Neuronal stem cell (in vitro differentiated cells): ENCODE measurements around the gene CCDC102A.

Experiments used
- DNase-seq: peaks from one replicate; pipeline ENCODE4 v3.0.0-alpha.2; 2013; ENCODE audit warnings: low spot score
- H2AFZ ChIP-seq: one replicate; pipeline ENCODE4 v1.6.1; 2013; ENCODE audit warnings: mild to moderate bottlenecking, low read length, inconsistent platforms
- H2AK5ac ChIP-seq: 2 replicates; pipeline ENCODE4 v1.6.1; 2013; ENCODE audit warnings: low read depth, mild to moderate bottlenecking, inconsistent platforms, low read length, moderate library complexity, mixed read lengths
- H2BK120ac ChIP-seq: 2 replicates; pipeline ENCODE4 v1.6.1; 2013; ENCODE audit warnings: low read depth, mild to moderate bottlenecking, inconsistent platforms, low read length, moderate library complexity, mixed read lengths
- H2BK12ac ChIP-seq: one replicate; pipeline ENCODE4 v1.6.1; 2013; ENCODE audit warnings: low read length, inconsistent platforms
- H2BK15ac ChIP-seq: 2 replicates; pipeline ENCODE4 v1.6.1; 2013; ENCODE audit warnings: mild to moderate bottlenecking, low read length, inconsistent platforms, mixed read lengths
- H2BK5ac ChIP-seq: one replicate; pipeline ENCODE4 v1.6.1; 2013; ENCODE audit warnings: inconsistent platforms, mild to moderate bottlenecking, low read length, moderate library complexity
- H3K14ac ChIP-seq: one replicate; pipeline ENCODE4 v1.6.1; 2013; ENCODE audit warnings: low read length, inconsistent platforms
- H3K18ac ChIP-seq: 2 replicates; pipeline ENCODE4 v1.6.1; 2013; ENCODE audit warnings: low read length, inconsistent platforms
- H3K23ac ChIP-seq: 2 replicates; pipeline ENCODE4 v1.6.1; 2013; ENCODE audit warnings: low read depth, mild to moderate bottlenecking, mixed read lengths, low read length, inconsistent platforms; ENCODE audit not compliant: poor library complexity
- H3K27ac ChIP-seq: replicated peaks from 3 replicates; pipeline ENCODE4 v1.5.1; 2013; ENCODE audit warnings: low read length, inconsistent platforms
- H3K27me3 ChIP-seq, 3 experiments: 2 replicates each; pipeline ENCODE4 v1.6.1; 2013; ENCODE audit warnings: low read length in 3 of 3, mild to moderate bottlenecking in 2 of 3, inconsistent platforms in 1 of 3, low read depth in 1 of 3, mixed read lengths in 1 of 3, moderate library complexity in 1 of 3; ENCODE audit not compliant: control insufficient read depth in 3 of 3, insufficient read depth in 3 of 3
- H3K36me3 ChIP-seq, 2 donors: replicated peaks in 1 of 2; 2 replicates each; pipeline ENCODE4 v1.6.1; 2013; ENCODE audit warnings: low read length in 2 of 2; ENCODE audit not compliant: control insufficient read depth in 2 of 2, insufficient read depth in 2 of 2
- H3K4ac ChIP-seq: 2 replicates; pipeline ENCODE4 v1.6.1; 2013; ENCODE audit warnings: inconsistent platforms, mild to moderate bottlenecking, low read length, moderate library complexity
- H3K4me1 ChIP-seq, 2 donors: 1 replicate in 1 of 2; 2 replicates in 1 of 2; pipeline ENCODE4 v1.6.1; 2013; ENCODE audit warnings: low read length in 2 of 2, low read depth in 1 of 2; ENCODE audit not compliant: control insufficient read depth in 2 of 2, insufficient read depth in 1 of 2
- H3K4me2 ChIP-seq: one replicate; pipeline ENCODE4 v1.6.1; 2013; ENCODE audit warnings: mild to moderate bottlenecking, low read length, inconsistent platforms; ENCODE audit not compliant: insufficient read depth, poor library complexity, severe bottlenecking
- H3K4me3 ChIP-seq, 2 donors: 2 replicates each; pipeline ENCODE4 v1.5.1; 2013; ENCODE audit warnings: low read length in 2 of 2, mild to moderate bottlenecking in 2 of 2, inconsistent platforms in 1 of 2, moderate library complexity in 1 of 2
- H3K79me1 ChIP-seq: one replicate; pipeline ENCODE4 v1.6.1; 2013; ENCODE audit warnings: low read depth, mild to moderate bottlenecking, inconsistent platforms, low read length, moderate library complexity
- H3K9ac ChIP-seq: one replicate; pipeline ENCODE4 v1.6.1; 2013; ENCODE audit warnings: mild to moderate bottlenecking, low read depth, low read length, inconsistent platforms; ENCODE audit not compliant: poor library complexity
- H3K9me3 ChIP-seq, 2 donors: replicated peaks in 1 of 2; 2 replicates each; pipeline versions ENCODE3 to v1.6.1; 2013; ENCODE audit warnings: low read length in 2 of 2, mild to moderate bottlenecking in 2 of 2, inconsistent platforms in 1 of 2, low read depth in 1 of 2, mixed read lengths in 1 of 2, moderate library complexity in 1 of 2; ENCODE audit not compliant: control insufficient read depth in 2 of 2, insufficient read depth in 1 of 2
- H4K8ac ChIP-seq: one replicate; pipeline ENCODE4 v1.6.1; 2013; ENCODE audit warnings: low read depth, mild to moderate bottlenecking, inconsistent platforms, low read length, moderate library complexity
- H4K91ac ChIP-seq: one replicate; pipeline ENCODE4 v1.6.1; 2013; ENCODE audit warnings: low read length, low read depth, mild to moderate bottlenecking, inconsistent platforms; ENCODE audit not compliant: poor library complexity
- WGBS, 2 donors: extraction: QIAGEN DNeasy Blood & Tissue Kit; methylation state at CpG; one replicate each; pipeline ENCODE4 v1.1.7; 2013; ENCODE audit warnings: missing lambda C conversion rate in 2 of 2, mixed read lengths in 1 of 2; ENCODE audit not compliant: insufficient read length in 2 of 2, insufficient replicate concordance in 1 of 2; ENCODE audit errors: extremely low coverage in 2 of 2; 5-methylcytosine and 5-hydroxymethylcytosine counted together

The CCDC102A gene

DNA sequence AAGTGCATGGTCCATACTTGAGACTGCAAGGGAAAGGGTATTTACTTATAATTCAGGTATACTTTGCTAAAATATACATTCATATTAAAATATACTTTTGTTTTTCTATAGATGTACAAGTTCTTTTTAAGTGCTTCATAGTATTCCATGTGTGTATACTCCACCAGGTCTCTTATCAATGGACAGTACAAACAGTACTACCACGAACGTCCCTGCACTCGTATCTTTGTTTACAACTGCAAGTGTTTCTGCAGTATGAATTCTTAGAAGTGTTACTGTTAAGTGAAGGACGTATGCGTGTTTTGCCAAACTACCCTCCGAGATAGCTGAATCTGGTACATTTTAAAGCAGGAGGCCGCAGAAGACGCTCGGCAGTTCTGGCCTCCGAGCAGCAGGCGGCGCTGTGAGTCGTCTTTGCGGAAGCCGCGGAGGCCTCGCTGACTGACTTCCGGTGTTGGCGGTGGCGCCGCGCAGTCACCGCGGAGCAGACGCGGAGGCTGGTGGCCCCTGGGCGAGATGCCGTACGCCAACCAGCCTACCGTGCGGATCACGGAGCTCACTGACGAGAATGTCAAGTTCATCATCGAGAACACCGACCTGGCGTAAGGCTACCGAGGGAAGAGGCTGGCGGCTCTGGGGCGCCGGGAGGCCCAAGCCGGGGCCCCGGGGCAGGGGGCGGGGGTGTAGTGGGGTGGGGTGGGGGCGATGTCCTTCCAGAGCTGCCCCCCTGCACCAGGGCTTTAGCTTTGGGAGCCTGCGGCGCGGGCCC, 74.0 kb downstream of the CCDC102A start, which contains the start of gene POLR2C:
Gene POLR2C (plus strand): TSS at position 471 of the 769 bp plus-strand sequence. CDS start 46 bp downstream, at position 517.
- Histone ChIP-seq H2AK5ac (peak within 1 kb of the TSS; percentile 96), H4K8ac (no peak within 1 kb of the TSS), H3K27ac (no peak within 1 kb of the TSS), H2AFZ (peak within 1 kb of the TSS; percentile 64), H3K27me3 (no peaks in the 10 kb centered on the region), H3K23ac (peak within 1 kb of the TSS; percentile 99), H3K9ac (peak within 1 kb of the TSS; percentile 92), H3K79me1 (peaks cover 4% of the 10 kb centered on the region), H3K4me3 (peak within 1 kb of the TSS; percentile 58 to 95), H2BK15ac (no peak within 1 kb of the TSS), H2BK120ac (no peak within 1 kb of the TSS), H3K4ac (no peak within 1 kb of the TSS), H2BK5ac (no peak within 1 kb of the TSS), H3K9me3 (no peaks in the 10 kb centered on the region), H3K18ac (peak within 1 kb of the TSS; percentile 90), H3K4me1 (peaks cover 2 to 3% of the 10 kb centered on the region in 2 donors), H3K4me2 (peak within 1 kb of the TSS; percentile 82), H3K14ac (peak within 1 kb of the TSS; percentile 23), H2BK12ac (no peak within 1 kb of the TSS), H3K36me3 (peaks cover 22 to 80% of the 10 kb centered on the region in 2 donors), H4K91ac (no peak within 1 kb of the TSS)
- peak; percentile 83 for DNase-seq
- WGBS, 2 donors: no CpG with 5 or more reads among the region's 47 CpGs
